ENCODE measurements around the gene ZNF185. TPM values are rescaled to one million over a fixed set of nuclear protein-coding genes. Genes with fewer than 3 reads are reported as not detected.

The ZNF185 gene
- total RNA-seq, 4 donors from 2014 or later: 5.2 to 13.4 (median 9.0) TPM

- no peak for TF ChIP-seq CTCF (IDR thresholded peaks at IDR 0.05)
- DNase-seq (ENCODE audit: low spot score): no peak
- ATAC-seq (ENCODE audit: low FRiP score): no peak
Measured at GRCh38 chrX:152866386-152866785, 31.5 kb upstream of the ZNF185 start.

GRCh38 chrX:152869972-152870371 lies 27.9 kb upstream of the ZNF185 start:
- no peak for ATAC-seq (ENCODE audit: low FRiP score)
- DNase-seq (ENCODE audit: low spot score): no peak
- TF ChIP-seq CTCF (IDR thresholded peaks at IDR 0.05): no peak

GRCh38 chrX:152871260-152871659 lies 26.6 kb upstream of the ZNF185 start:
- DNase-seq (ENCODE audit: low spot score) (no peak), ATAC-seq (ENCODE audit: low FRiP score) (no peak)
- TF ChIP-seq CTCF (IDR thresholded peaks at IDR 0.05): no peak

GRCh38 chrX:152872522-152872921 lies 25.3 kb upstream of the ZNF185 start:
- ATAC-seq (ENCODE audit: low FRiP score) (no peak), DNase-seq (ENCODE audit: low spot score) (no peak)
- TF ChIP-seq CTCF (IDR thresholded peaks at IDR 0.05): no peak

GRCh38 chrX:152873361-152873760 lies 24.5 kb upstream of the ZNF185 start:
- no peak for TF ChIP-seq CTCF (IDR thresholded peaks at IDR 0.05)
- ATAC-seq (ENCODE audit: low FRiP score) (no peak), DNase-seq (ENCODE audit: low spot score) (no peak)

GRCh38 chrX:152876931-152877840 lies 20.7 kb upstream of the ZNF185 start:
- ATAC-seq (ENCODE audit: low FRiP score) (no peak), DNase-seq (ENCODE audit: low spot score) (no peak)
- TF ChIP-seq CTCF (IDR thresholded peaks at IDR 0.05): no peak
